CD14-positive monocyte (primary cell): ENCODE results near the gene DMBX1. TPM values are rescaled to one million over a fixed set of nuclear protein-coding genes. Genes with fewer than 3 reads are reported as not detected.
A peak's percentile ranks its signal among the peaks of the same experiment; 100 is the strongest.

ENCODE experiments used
- DNase-seq, 3 donors: peaks; one replicate each; pipeline ENCODE4 v3.0.0-alpha.2; 2011 to 2022
- H2AFZ ChIP-seq: 2 replicates; pipeline ENCODE4 v1.6.0; 2012; ENCODE audit warnings: mild to moderate bottlenecking, low read depth, low read length, inconsistent platforms; ENCODE audit not compliant: insufficient read depth, poor library complexity, severe bottlenecking
- H3K27ac ChIP-seq, 2 donors: 1 replicate in 1 of 2; 2 replicates in 1 of 2; pipeline ENCODE4 v1.5.1; 2012 to 2013; ENCODE audit warnings: low read length in 2 of 2, control low read depth in 1 of 2, inconsistent platforms in 1 of 2, low read depth in 1 of 2, mild to moderate bottlenecking in 1 of 2
- H3K27me3 ChIP-seq, 2 donors: one replicate each; pipeline versions ENCODE4 v1.6.0 to v1.6.1; 2011 to 2013; ENCODE audit warnings: low read length in 2 of 2; ENCODE audit not compliant: control insufficient read depth in 2 of 2, insufficient read depth in 2 of 2
- H3K36me3 ChIP-seq, 2 donors: replicated peaks in 1 of 2; 1 replicate in 1 of 2; 2 replicates in 1 of 2; pipeline versions ENCODE4 v1.5.1 to v1.6.1; 2012 to 2013; ENCODE audit warnings: low read length in 2 of 2, control low read depth in 1 of 2, inconsistent platforms in 1 of 2, mild to moderate bottlenecking in 1 of 2; ENCODE audit not compliant: insufficient read depth in 2 of 2, control insufficient read depth in 1 of 2
- H3K4me1 ChIP-seq, 2 donors: 1 replicate in 1 of 2; 2 replicates in 1 of 2; pipeline versions ENCODE4 v1.5.1 to v1.6.1; 2012 to 2013; ENCODE audit warnings: low read length in 2 of 2, control low read depth in 1 of 2, inconsistent platforms in 1 of 2, mild to moderate bottlenecking in 1 of 2, moderate library complexity in 1 of 2; ENCODE audit not compliant: insufficient read depth in 2 of 2, control insufficient read depth in 1 of 2
- H3K4me2 ChIP-seq: replicated peaks from 2 replicates; pipeline ENCODE3; 2012; ENCODE audit warnings: low read length, moderate library complexity, mild to moderate bottlenecking; ENCODE audit not compliant: poor library complexity, severe bottlenecking; ENCODE audit errors: extremely low read depth
- H3K4me3 ChIP-seq, 3 experiments: fragments of 200-600 bp in 1 of 3; sonication (generic) in 1 of 3; replicated peaks in 1 of 3; 1 replicate in 2 of 3; 2 replicates in 1 of 3; pipeline ENCODE4 v1.5.1; 2011 to 2013; ENCODE audit warnings: low read length in 3 of 3, mild to moderate bottlenecking in 3 of 3, control low read depth in 2 of 3, low read depth in 2 of 3, inconsistent platforms in 1 of 3, moderate library complexity in 1 of 3
- H3K79me2 ChIP-seq: 2 replicates; pipeline ENCODE4 v1.6.0; 2012; ENCODE audit warnings: mild to moderate bottlenecking, control low read depth, inconsistent platforms, low read length, moderate library complexity; ENCODE audit not compliant: insufficient read depth
- H3K9ac ChIP-seq: 2 replicates; pipeline ENCODE4 v1.6.0; 2017; ENCODE audit warnings: low read length, mild to moderate bottlenecking; ENCODE audit not compliant: insufficient read depth, poor library complexity, severe bottlenecking
- H3K9me3 ChIP-seq, 2 donors: replicated peaks in 1 of 2; 1 replicate in 1 of 2; 2 replicates in 1 of 2; pipeline versions ENCODE4 v1.5.1 to v1.6.1; 2012 to 2013; ENCODE audit warnings: low read length in 2 of 2, control low read depth in 1 of 2; ENCODE audit not compliant: control insufficient read depth in 1 of 2, insufficient read depth in 1 of 2
- H4K20me1 ChIP-seq: 2 replicates; pipeline ENCODE4 v1.6.0; 2012; ENCODE audit warnings: mild to moderate bottlenecking, low read length, control low read depth, moderate library complexity; ENCODE audit not compliant: insufficient read depth
- H3K27ac Mint-ChIP-seq, 7 donors: one replicate each; pipeline ENCODE4 v1.8.0; 2020; ENCODE audit warnings: mild to moderate bottlenecking in 7 of 7, mixed read lengths in 7 of 7, moderate library complexity in 6 of 7, inconsistent platforms in 2 of 7
- H3K27me3 Mint-ChIP-seq, 3 donors: one replicate each; pipeline ENCODE4 v1.8.0; 2021 to 2022; ENCODE audit warnings: low read depth in 3 of 3, mild to moderate bottlenecking in 3 of 3, mixed read lengths in 3 of 3, moderate library complexity in 3 of 3, inconsistent platforms in 1 of 3
- H3K36me3 Mint-ChIP-seq, 2 donors: one replicate each; pipeline ENCODE4 v1.8.0; 2020; ENCODE audit warnings: mixed read lengths in 2 of 2, inconsistent platforms in 1 of 2, mild to moderate bottlenecking in 1 of 2
- H3K4me1 Mint-ChIP-seq: one replicate; pipeline ENCODE4 v1.8.0; 2020; ENCODE audit warnings: mild to moderate bottlenecking, mixed read lengths
- H3K4me3 Mint-ChIP-seq, 2 donors: one replicate each; pipeline ENCODE4 v1.8.0; 2020; ENCODE audit warnings: mild to moderate bottlenecking in 2 of 2, mixed read lengths in 2 of 2, moderate library complexity in 1 of 2
- H3K9me3 Mint-ChIP-seq, 7 donors: one replicate each; pipeline ENCODE4 v1.8.0; 2020 to 2022; ENCODE audit warnings: mixed read lengths in 7 of 7, mild to moderate bottlenecking in 6 of 7, moderate library complexity in 6 of 7, inconsistent platforms in 2 of 7
- WGBS: methylation state at CpG from one replicate; pipeline ENCODE4 v1.1.5; 2013; ENCODE audit warnings: missing lambda C conversion rate; ENCODE audit not compliant: insufficient coverage; 5-methylcytosine and 5-hydroxymethylcytosine counted together
- intact Hi-C, 2 donors: fragments of 100-400 bp; cut with micrococcal nuclease; formaldehyde crosslinking; loops; one replicate each; pipeline versions ENCODE4 v1.15.0 to v1.15.1; 2023
- polyA plus RNA-seq, 3 donors: library from polyadenylated mRNA; depleted of rRNA in 1 of 3; unstranded in 2 of 3; stranded (reverse) in 1 of 3; fragments of 300-500 nt in 2 of 3; fragments of >200 nt in 1 of 3; fragmentation: Illumina TruSeq in 2 of 3; gene quantifications; 1 replicate in 2 of 3; 2 replicates in 1 of 3; pipeline ENCODE4 v1.2.3, GENCODE V29; 2012 to 2021
- TF ChIP-seq, protein P1 (sequence below): fragments of 200-600 bp; IDR thresholded peaks from one replicate; pipeline ENCODE4 v1.8.0; 2022; ENCODE audit warnings: antibody characterized with exemption, mild to moderate bottlenecking

The DMBX1 gene
- polyA plus RNA-seq, 3 donors = not detected

DNA sequence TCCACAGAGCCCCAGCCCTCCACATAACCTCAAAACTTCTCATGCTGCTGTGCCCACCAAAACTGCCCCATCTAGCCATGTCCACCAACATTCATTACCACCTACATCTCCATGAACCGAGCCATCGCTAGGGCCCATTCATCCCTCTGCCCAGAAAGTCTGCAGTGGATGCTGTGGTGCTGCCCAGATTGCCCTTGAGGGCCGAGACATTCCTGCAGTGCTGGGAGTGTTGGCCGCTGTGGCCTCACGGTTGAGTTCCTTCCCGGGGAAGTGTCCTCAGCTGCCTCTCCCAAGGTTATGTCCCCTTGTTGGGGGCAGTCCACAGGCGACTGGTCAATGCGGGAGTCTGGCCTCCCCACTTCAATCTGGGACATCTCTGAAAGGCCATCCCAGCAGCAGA, 30.3 kb upstream of the DMBX1 start:
- H3K4me3 Mint-ChIP-seq = peak overlapping the region in 1 of 2 donors; percentile 28
- peaks cover 0 to 40% of the 10 kb centered on the region in 2 donors for H3K27me3 ChIP-seq
- peaks cover 25 to 67% (median 35%) of the 10 kb centered on the region in 3 donors for H3K27me3 Mint-ChIP-seq

DNA sequence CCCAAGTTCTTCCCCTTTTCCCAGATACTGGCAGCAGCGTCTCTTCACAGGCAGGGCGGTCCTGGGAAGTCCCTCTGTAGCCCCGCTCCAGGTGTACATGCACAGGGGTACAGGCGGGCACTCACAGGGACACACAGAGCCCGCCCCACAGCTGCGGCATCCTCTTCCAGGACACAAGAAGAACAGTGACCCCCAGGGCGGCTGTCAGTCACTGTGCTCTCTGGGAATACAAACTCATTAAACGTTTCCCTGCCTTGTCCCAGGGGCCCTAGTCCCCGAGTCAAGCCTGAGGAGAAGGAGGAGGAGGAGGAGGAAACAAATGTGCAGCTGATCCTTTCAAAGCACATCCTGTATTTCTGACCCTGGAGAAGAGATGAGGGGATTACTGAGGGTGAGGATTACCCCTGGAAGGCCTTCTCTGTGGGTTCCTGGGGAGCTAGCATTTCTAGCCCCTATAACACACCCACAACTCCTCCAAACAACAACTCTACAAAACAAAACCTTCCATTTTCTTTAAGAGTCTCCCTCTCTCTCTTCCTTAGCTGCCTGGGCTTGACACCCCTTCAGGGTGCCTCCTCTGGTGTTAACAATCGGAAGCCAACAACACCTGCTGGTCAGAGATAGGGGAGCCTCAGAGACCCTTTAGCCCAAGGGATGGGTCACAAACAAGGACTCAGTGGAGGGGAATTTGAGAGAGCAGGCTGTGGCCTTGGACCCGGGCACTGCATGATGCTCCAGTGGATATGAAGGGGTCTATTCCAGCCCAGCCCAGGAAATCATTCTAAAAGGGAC, 28.4 kb upstream of the DMBX1 start:
- Histone ChIP-seq H3K27ac (no peak overlapping the region), H3K36me3 (no peaks in the 10 kb centered on the region), H3K79me2 (no peaks in the 10 kb centered on the region), H2AFZ (no peak overlapping the region), H4K20me1 (no peaks in the 10 kb centered on the region), H3K9ac (no peak overlapping the region), H3K4me1 (peaks cover 3 to 4% of the 10 kb centered on the region in 2 donors), H3K9me3 (no peaks in the 10 kb centered on the region), H3K27me3 (peaks cover 10 to 56% of the 10 kb centered on the region in 2 donors), H3K4me2 (no peak overlapping the region), H3K4me3 (no peak overlapping the region)
- TF ChIP-seq, protein P1, sequence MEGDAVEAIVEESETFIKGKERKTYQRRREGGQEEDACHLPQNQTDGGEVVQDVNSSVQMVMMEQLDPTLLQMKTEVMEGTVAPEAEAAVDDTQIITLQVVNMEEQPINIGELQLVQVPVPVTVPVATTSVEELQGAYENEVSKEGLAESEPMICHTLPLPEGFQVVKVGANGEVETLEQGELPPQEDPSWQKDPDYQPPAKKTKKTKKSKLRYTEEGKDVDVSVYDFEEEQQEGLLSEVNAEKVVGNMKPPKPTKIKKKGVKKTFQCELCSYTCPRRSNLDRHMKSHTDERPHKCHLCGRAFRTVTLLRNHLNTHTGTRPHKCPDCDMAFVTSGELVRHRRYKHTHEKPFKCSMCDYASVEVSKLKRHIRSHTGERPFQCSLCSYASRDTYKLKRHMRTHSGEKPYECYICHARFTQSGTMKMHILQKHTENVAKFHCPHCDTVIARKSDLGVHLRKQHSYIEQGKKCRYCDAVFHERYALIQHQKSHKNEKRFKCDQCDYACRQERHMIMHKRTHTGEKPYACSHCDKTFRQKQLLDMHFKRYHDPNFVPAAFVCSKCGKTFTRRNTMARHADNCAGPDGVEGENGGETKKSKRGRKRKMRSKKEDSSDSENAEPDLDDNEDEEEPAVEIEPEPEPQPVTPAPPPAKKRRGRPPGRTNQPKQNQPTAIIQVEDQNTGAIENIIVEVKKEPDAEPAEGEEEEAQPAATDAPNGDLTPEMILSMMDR = no peak
- intact Hi-C loops = no loop called here
- H3K4me3 Mint-ChIP-seq = no peak overlapping the region
- no peak for DNase-seq
- peaks cover 4% of the 10 kb centered on the region for H3K4me1 Mint-ChIP-seq
- WGBS = 83% methylated on average over 5 of the region's 11 CpGs
- H3K9me3 Mint-ChIP-seq = peaks cover 0 to 2% (median 0%) of the 10 kb centered on the region in 7 donors
- H3K27me3 Mint-ChIP-seq = peaks cover 41 to 80% (median 46%) of the 10 kb centered on the region in 3 donors
- H3K27ac Mint-ChIP-seq = no peak overlapping the region
- H3K36me3 Mint-ChIP-seq = peaks cover 0 to 3% of the 10 kb centered on the region in 2 donors

More for the DNA sequence above, 30.3 kb upstream of the DMBX1 start:
- H3K9me3 ChIP-seq = no peaks in the 10 kb centered on the region
- no peaks in the 10 kb centered on the region for H3K36me3 ChIP-seq
- DNase-seq = no peak
- no peaks in the 10 kb centered on the region for H4K20me1 ChIP-seq
- peak overlapping the region in 1 of 7 donors; percentile 0 for H3K27ac Mint-ChIP-seq
- TF ChIP-seq, protein P1 = no peak
- no peak overlapping the region for H3K9ac ChIP-seq
- H3K79me2 ChIP-seq = no peaks in the 10 kb centered on the region
- H3K27ac ChIP-seq = no peak overlapping the region
- H2AFZ ChIP-seq = no peak overlapping the region
- no peaks in the 10 kb centered on the region for H3K9me3 Mint-ChIP-seq
- H3K4me1 Mint-ChIP-seq = no peaks in the 10 kb centered on the region
- H3K4me2 ChIP-seq = no peak overlapping the region
- intact Hi-C loops = no loop called here
- H3K36me3 Mint-ChIP-seq = no peaks in the 10 kb centered on the region
- no peak overlapping the region for H3K4me3 ChIP-seq
- 88% methylated on average over 7 of the region's 8 CpGs for WGBS
- H3K4me1 ChIP-seq = no peaks in the 10 kb centered on the region
